8988T (cell line): ENCODE measurements around the gene PDE11A.

Experiments used
- DNase-seq: peaks from one replicate; pipeline ENCODE4 v3.0.0; 2011

The PDE11A gene

DNA sequence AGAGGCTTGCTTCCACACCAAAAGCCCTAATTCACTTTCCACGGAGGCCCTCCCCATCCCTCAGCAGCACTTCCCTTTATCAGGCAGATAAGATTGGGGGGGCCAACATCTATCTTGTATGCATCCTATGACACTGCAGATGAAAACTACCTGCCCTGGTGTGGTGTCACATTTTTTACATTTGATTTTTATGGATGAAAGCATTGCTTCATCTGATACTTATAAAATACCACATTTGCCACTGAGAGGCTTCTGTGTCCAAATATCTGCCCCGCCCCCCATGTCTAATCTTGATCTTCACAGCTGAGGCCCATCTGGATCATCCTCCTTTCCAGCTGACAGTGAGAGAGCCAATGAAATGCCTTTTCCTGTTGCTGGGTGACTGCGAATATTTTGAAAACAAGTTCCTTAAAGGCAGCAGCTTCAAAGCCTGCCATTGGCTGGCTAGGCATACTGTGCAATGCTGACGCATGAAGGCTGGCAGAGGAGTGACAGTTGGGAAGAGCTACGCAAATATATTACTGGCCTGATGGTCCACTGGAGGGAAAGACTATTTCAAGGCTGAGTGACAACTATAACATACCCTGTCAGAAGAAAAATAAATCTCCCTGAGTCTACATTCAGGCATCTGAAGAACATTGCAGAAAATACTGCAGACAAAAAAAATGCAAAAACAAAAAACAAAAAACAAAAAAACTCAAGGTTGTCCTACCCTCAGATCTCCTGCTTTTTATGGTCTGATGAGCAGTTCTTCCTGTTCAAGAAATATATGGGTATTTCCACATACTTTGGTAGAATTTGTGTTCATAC, 318.7 kb downstream of the PDE11A start:
- DNase-seq: no peak

DNA sequence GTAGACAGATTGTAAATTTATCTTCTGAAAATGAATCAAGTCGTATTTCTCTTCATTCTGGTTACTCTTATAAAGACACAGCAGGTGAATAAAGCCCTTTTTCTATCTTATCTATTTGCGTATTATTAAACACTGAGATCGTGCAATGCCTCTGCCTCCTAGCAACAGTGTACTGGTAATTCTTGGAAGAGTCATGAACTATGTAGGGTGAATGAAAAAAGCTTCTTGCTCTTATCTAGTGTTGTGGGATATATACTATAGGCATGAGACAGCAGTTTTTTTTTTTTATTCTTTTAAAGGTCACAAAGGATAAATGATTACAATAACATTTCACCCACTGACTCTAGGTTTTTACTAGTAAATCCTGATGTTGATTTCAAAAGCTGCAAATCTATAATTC, 324.2 kb downstream of the PDE11A start:
- DNase-seq: no peak

DNA sequence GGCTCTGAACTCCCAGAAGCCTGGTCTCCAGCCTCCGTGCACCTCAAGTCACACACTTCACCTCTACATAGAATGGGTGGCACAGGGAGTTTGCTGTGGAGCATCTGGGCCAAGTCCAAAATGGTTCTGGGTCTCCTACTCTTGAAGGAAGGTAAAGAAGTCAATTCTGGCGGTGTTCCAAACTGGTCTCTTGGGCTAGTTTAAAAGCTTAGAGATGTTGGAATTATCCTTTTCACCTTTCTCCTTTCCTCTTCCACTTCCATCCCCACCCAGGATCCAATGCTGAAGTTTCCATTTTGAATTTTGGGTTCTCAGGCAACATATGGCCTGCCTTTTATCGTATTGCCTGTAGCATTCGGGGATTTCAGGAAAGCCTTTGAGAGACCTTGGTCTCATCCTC, 325.2 kb downstream of the PDE11A start:
- no peak for DNase-seq

DNA sequence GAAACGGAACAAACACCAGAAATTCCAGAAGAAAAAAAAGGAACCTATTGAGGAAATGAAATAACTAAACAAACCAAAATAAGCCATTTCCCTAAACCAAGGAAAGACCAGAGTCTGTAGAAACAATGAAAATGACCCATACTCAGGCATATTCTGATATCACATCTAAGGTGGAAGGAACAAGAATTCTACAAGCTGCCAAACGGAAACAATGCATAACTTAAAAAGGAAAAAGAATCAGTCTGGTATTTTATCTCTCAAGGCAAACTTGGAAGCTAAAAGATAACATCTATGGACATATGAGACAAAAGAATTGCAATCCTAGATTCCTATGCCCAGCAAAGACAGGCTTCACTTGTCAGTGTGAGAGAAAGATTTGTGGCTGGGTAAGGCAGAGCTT, 326.2 kb downstream of the PDE11A start:
- no peak for DNase-seq

DNA sequence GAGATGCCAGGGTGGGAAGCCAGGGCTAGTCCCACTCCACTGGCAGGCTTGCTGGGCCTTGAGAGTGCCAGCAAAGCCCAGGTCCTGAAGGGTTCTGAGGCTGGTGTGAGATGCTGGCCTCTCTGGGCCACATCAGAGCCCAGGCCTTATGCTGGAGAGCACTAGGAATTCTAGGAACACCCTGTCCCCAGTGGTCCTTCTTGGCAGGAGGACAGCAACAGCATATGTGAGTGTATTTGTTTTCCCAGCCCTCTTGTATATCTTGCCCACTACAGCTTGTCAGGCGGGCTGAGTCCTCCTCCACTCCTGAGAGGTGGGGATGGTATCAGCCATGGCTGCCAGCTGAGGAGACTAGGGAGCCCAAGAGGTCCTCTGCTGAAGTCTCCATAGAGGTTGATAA, 327.0 kb downstream of the PDE11A start:
- DNase-seq: no peak

DNA sequence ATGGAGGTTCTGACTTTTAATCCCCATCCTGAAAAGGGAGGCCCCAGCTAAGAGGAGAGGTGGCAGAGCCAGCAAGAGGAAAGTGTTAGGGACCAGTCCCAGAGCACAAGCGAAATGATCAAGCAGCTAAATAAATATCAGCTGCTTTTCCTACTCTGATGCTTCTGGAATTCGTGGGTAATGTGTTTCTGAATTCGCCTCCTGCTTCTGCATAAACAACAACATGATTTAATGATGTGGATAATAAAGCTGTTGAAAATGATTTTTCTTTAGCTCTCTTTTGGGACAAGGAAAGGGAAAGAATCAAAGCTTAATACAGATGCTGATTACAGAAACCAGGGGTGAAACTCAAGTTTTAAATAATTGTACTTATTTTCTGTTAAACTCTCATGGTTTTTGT, 329.7 kb downstream of the PDE11A start:
- DNase-seq: no peak

DNA sequence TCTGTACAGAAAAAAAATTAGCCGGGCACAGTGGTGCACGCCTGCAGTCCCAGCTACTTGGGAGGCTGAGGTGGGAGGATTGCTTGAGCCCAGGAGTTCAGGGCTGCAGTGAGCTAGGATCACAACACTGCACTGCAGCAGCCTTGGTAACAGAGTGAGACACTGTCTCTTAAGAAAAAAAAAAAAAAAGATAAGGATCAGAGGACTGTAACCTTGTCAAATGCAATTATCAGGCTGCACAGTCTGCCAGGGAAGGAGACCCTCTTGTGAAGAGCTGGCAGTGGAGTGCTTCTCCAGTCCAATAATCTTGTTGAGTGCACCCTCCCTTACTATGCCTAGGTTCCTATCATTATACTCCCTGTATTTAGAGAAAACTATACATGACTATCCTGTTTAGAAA, 330.7 kb downstream of the PDE11A start:
- no peak for DNase-seq

DNA sequence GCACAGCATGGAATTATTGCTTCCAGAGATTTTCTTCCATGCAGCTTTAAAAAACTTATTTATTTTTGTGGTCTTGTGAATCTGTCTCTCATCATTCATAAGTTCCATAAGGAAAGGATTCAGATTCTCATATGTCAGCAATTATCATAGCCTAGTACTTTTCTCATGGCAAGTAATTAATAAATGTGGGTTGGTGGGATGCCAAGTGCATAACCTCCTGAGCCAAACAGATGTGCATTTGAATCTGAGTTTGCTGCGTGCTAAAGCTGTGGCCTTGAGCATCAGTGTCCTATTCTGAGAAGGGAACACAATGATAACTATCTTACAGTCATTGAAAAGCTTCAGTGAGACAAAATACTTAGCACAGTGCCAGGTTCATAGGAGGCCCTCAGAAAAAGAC, 331.9 kb downstream of the PDE11A start:
- no peak for DNase-seq

DNA sequence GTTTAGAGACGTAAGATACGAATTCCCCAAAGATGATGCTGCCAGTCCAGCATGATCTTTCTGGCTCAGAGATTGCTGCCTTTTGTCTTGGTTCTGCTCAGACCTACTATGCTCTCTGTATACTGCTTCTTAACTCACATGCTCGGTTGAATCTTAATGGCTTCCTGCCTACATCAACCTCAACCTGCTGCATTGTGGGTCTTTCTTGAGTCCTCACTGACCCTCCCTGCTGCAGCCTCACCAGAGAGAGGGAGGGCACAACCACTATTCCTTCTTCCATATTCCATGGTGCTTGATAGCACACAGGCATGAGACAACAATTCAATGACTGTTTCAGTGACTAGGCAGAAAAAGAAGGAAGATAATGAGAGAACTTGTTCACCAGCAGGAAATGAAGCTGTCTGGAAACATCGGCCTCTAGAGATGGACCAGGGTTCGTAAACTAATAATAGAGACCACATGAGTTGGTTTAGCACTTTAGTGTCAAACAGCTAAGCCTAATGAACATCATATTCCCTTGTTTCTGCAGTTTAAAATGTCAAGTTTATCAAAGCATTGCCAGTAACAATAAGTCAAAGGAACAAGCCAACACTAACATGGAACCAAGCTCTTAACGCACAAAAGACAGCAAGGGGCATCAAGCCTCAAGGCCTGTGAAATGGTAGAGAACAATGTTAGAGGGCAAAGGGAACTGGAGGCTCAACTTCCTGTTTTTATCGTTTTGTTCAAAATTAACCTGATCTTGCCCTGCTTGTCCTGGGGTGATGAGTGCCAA, 333.9 kb downstream of the PDE11A start:
- no peak for DNase-seq

DNA sequence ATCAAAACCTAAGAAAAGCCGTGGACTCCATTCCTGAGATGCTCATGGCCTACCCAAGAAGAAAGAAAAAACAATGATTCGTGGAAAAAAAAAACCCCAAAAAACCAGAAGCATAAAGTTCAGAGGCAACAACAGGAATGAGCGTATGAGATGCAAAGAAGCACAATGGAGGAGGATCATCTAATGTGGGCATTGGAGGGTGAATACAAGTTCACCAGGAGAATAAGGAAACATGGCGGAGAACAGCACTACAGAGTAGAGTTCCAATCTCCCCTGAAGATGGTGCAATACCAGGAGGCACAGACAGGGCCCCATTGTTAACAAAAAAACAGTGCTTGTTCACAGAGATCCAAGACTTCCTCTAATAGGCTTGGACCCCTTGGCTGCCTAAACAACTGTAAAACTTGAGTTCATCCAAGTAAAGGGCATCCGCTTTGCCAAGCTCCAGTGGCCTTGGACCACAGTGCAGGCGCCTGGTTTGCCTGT, 337.2 kb downstream of the PDE11A start:
- DNase-seq: no peak

DNA sequence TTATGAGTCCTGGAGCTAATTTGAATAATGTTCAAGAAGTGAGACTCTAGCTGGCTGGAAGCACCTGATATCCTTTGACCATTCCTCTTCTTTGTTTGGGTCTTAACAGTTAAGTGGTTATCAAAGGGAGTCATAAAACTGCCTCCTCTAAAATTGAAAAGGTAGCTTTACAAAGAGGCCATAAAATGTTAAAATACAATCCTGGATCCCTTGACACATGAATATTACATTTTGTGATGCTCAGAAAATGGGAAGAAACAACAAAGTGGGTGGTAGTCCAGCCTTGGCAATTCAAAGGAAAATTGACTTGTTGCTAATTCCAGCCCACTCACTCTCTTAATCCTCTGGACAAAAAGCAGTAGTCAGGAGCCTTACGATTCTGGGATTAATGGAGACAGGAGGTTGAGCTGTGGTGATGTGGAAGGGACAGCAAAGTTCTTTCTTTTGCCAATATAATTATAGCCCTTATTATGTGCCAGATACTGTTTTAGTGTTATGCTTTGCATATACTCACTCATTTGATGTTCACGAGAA, 339.2 kb downstream of the PDE11A start:
- no peak for DNase-seq

DNA sequence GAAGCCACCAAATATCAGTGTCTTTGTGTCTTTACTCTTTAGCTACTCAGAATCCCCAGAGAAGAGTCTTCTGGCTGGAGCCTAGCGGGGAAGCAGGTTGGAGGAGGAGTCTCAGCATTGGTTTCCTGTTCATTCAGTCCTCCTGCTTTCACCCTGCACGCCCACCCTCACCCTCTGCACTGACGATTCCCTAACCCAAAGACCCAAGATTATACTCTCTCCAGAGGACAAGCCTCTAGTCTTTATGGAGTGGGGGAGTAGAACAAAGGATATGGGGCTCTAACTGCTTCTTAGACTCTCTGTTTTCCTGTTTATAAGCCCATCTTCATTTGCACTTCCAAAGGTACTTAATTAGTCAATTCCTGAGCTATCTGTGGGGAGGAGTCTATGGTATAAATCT, 341.2 kb downstream of the PDE11A start:
- DNase-seq: no peak

DNA sequence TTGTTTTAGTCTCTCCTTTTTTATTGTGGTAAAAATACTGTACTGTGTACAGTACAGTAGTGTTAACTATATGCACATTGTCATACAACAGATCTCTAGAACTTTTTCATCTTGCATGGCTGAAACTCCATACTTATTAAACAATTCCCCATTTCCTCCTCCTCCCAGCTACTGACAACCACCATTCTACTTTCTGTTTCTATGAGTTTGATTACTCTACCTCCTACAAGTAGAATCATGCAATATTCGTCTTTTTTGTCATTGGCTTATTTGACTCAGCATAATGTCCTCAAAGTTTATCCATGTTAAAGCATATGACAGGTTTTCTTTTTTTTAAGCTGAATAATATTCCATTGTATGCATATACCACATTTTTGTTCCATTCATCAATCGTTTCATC, 341.8 kb downstream of the PDE11A start:
- DNase-seq: no peak

DNA sequence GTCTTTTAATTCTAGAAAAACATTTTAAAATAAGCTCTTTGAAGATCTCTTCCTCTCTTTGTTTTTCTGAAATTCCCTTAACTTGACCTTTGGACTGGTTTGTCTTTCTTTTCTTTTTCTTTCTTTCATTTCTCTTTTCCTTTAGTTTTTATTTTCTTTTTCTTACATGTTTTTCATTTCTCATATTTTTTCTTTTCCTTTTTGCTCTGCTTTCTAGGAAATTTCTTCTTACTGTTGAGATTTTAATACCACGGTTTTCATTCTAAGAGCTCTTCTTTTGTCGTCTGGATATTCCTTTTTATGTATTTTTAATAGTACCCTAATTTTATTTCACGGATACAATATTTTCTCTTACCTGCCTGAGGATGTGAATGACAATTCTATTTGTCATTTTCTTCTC, 342.2 kb downstream of the PDE11A start:
- no peak for DNase-seq

DNA sequence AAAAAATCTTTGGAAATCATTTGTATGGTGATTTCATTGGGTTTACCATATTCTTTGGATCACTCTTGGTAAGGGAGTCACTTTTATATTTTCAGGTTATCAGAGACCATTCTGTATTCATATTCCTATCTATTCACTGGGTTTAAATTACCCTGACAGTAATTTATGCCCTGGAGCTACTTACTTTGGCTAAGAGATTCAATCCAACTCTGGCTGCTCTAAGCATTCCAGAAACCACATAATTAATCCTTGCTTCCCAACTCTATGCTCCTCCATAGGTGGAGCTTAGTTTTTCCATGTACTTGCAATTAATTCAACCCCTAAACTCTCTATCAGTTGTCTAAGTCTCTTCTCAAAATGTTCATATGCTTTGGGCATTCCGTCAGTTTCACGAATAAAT, 343.7 kb downstream of the PDE11A start:
- no peak for DNase-seq

DNA sequence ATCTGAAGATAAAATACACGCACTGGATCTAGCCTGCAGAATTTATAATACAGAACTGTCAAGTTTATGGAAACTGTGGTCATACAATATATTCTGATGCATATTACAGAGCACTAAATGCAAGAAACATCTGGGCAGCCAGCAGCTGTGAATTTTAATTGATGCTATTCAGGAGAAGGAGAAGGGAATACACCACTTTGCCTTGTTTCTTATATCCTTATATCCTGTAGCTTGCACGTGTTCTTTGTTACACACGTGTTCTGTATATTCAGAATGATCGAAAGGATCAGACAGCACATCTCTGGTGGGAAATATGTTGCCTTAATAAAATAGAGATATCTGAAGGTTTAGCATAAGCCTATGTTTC, 344.2 kb downstream of the PDE11A start:
- DNase-seq: no peak

DNA sequence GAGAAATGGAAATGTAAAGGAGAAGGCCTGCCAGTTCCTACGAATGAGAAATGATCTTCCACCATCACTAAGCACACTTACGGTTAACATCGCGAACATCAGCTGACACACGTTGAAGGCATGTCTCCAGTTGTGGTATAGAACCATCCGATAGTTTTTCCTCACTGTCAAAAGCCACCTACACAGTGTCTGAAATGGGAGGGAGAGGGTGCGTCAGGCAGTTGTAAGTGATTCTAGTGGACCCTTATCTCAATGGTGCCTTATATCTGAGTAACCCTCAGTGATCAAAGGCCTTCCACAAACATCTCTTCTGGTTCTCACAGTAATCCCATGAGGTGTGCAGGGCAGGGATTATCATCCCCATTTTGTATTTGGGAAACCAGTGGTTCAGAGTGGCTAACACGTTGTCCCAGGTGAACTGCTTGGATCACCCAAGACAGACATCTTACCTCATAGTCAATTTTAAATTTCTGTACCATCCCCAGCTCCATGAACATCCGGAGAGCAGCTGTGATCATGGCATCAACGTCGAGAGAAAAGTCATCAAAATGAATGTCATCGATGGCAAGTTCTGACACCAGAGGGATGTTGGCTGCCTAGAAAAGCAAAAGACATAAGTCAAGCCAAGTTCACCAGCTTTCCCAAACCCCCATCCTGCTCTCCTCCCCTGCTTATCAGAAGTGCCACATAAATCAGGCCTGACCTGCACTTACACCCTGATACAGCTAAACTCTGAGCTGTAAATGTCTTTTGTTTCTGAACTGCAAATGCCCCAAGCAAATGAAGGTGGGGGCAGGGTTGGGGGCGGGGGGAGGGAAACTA, 344.8 kb downstream of the PDE11A start:
- DNase-seq: no peak

DNA sequence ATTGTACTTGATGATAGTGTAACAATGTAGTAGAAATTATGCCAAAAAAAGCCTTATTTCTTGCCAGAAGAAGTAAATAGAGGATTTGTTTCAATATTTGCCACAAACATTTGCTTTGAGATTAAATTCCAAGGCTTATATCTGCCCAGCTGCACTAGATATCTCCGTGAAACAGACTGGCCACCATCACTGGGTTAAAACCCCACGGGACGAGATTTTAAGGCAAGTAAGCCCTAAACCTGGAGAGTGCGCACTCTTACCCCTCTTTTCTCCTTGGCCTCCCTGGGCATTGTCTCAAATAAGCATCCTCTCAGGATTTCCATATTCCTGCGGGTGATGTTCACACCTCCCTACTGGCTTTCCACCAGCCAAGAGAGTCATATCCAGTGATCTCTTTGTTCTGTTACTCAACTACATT, 345.6 kb downstream of the PDE11A start:
- no peak for DNase-seq

DNA sequence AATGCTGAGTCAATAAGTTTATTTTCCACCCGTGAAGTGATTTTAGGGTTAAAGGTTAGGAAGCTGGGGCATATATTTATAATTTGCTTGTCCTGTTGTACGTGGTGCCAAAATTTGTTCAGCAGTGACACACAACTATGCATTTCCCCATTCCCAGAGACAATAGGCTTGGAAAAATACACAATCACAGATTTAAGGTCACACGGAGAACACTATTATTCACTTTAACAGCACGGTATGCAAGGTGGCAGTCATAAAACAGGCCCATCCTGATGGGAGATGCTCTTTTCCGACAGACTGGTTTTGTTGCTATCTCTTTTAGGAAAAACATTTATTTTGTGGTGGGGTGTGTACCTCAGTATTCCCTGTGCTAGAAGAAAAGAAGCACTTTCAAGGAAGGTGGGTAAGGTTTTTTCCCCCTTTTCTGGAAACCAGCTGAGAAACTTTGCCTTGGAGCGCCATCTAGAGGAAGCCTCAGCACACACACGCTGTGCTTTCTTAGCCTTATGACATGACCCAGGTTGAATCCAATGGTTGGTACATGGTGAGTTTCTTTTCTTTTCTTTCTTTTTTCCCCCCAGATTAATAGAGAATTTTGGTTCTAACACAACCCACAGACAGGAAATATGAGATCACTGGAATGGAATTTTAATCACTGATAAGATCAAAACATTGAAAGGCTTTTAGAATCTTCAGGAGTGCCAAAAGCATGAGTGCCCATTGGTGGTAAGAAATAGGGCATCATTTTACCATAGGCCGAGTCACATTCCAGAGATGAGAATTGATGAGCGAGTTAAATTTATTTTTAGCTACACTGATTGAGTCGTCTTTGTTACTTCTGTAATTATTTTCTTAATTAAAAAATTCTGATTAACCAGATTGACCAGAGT, 347.9 kb downstream of the PDE11A start:
- no peak for DNase-seq

DNA sequence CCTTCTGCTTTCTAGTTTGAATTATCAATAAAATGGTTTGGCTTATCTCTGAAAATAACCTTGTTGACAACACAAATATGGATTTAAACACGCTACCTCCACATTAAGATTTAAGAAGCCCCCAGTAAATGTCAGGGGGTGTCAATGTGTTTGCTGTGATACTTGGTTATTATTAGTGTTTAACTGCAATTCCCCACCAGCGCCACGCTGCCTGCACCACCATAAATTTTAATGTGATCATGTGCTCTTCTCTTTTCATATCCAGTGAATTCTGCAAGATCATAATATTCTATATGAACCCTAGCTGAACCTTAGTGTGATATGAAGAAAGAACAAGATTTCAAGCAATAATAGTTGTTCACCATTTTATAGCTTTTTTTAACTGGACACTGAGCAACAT, 349.3 kb downstream of the PDE11A start:
- DNase-seq: no peak

DNA sequence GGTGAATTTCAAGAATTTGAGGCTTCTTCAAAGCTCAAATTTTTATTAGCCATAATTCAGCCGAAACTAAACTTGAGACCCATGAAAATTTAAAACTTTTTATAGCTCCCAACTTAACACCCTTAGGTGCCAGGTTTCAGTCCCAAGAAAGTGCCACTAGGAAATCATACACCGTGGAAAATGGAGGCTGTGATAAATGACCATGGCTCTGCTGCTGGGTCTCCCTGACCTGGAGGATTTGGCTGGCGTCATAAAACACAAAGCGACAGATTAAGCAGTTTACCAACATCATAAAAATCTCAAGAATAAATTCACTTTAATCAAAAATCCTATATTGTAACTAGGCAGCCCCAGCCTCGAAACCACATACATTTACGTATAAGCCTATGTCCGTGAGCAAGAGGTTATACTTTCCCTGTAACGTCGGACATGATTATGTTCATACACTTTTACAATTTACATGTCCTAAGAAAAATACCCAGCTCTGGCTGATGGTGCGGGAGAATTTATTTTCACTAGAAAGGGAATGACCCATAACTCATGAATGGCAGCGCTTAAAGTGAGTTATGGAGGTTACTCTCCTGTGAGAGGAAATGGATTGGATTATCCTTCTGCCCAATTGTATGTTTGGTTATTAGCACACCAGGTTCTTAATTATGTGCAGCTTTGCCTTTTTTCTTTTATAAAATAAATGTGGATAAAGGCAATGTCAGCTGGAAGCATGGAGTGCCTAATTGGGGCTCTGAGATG, 350.6 kb downstream of the PDE11A start:
- DNase-seq: no peak
